HG03175 (cell line): ENCODE data around the gene STXBP3.
A peak's percentile ranks its signal among the peaks of the same experiment; 100 is the strongest.
"Not testable (repeated sequence)": the region's sequence is repeated elsewhere in the genome, so short reads cannot be mapped to it uniquely, and the experiment has no call there.

Source experiments
- ATAC-seq: cut with Tn5 transposase; IDR thresholded peaks from one replicate; pipeline ENCODE4 v1.9.1; 2021; ENCODE audit warnings: mild to moderate bottlenecking, moderate library complexity; ENCODE audit not compliant: unreplicated experiment

Gene STXBP3

GRCh38 chr1:108729481-108729880 is 17.0 kb upstream of the STXBP3 start:
- ATAC-seq: no peak

GRCh38 chr1:108732398-108732797 is 14.1 kb upstream of the STXBP3 start:
- ATAC-seq: no peak

- ATAC-seq: no peak
Observed at GRCh38 chr1:108734171-108734865, 12.2 kb upstream of the STXBP3 start.

- no peak for ATAC-seq
Observed at GRCh38 chr1:108742253-108742652, 4.2 kb upstream of the STXBP3 start.

GRCh38 chr1:108745980-108746381 is 493 bp upstream of the STXBP3 start:
- no peak for ATAC-seq

GRCh38 chr1:108747171-108747850 is 837 bp downstream of the STXBP3 start:
- peak; percentile 15 for ATAC-seq

GRCh38 chr1:108747898-108748297 is 1.4 kb downstream of the STXBP3 start:
- no peak for ATAC-seq

- ATAC-seq: no peak
Observed at GRCh38 chr1:108749081-108749480, 2.6 kb downstream of the STXBP3 start.

- no peak for ATAC-seq
Observed at GRCh38 chr1:108750476-108751181, 4.2 kb downstream of the STXBP3 start.

GRCh38 chr1:108753363-108753762 is 6.9 kb downstream of the STXBP3 start:
- ATAC-seq: no peak

GRCh38 chr1:108758796-108759195 is 12.3 kb downstream of the STXBP3 start:
- ATAC-seq: no peak

GRCh38 chr1:108767115-108767514 is 20.6 kb downstream of the STXBP3 start:
- no peak for ATAC-seq

- no peak for ATAC-seq
Observed at GRCh38 chr1:108767708-108768107, 21.2 kb downstream of the STXBP3 start.

GRCh38 chr1:108777839-108778238 is 31.4 kb downstream of the STXBP3 start:
- no peak for ATAC-seq

- no peak for ATAC-seq
Observed at GRCh38 chr1:108779455-108779854, 33.0 kb downstream of the STXBP3 start.

GRCh38 chr1:108780937-108781574 is 34.6 kb downstream of the STXBP3 start:
- no peak for ATAC-seq

- ATAC-seq: not testable (repeated sequence)
Observed at GRCh38 chr1:108781575-108781944, 35.1 kb downstream of the STXBP3 start.

GRCh38 chr1:108785264-108785663 is 38.8 kb downstream of the STXBP3 start:
- no peak for ATAC-seq

- ATAC-seq: no peak
Observed at GRCh38 chr1:108785880-108786279, 39.4 kb downstream of the STXBP3 start.

- no peak for ATAC-seq
Observed at GRCh38 chr1:108791790-108792189, 45.3 kb downstream of the STXBP3 start.

GRCh38 chr1:108792420-108792819 is 45.9 kb downstream of the STXBP3 start:
- ATAC-seq: no peak

- no peak for ATAC-seq
Observed at GRCh38 chr1:108799001-108799400, 52.5 kb downstream of the STXBP3 start.
